HG02571 (cell line): Measurements from ENCODE around the gene WHRN.

Source experiments
- ATAC-seq: cut with Tn5 transposase; IDR thresholded peaks from one replicate; pipeline ENCODE4 v1.9.1; 2021; ENCODE audit warnings: mild to moderate bottlenecking, moderate library complexity; ENCODE audit not compliant: unreplicated experiment

Gene WHRN

GRCh38 chr9:114474425-114474824 is 30.8 kb downstream of the WHRN start:
- ATAC-seq: no peak

DNA sequence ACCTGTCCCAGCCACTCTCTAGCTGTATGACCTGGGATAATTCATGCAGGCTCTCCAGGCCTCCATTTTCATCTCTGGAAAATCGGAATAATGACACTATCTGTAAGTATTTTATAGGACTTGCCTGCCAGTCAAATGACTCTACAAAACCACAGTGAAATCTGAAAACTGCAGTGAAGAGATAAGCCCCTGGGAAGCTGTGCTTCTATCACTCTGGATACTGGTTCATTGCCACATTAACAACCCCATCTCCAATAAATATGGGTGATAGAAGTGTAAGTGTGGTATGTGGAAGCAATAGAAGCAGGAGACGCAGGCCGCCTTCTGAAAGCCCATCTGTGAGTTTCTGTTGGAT is 31.8 kb downstream of the WHRN start:
- no peak for ATAC-seq

DNA sequence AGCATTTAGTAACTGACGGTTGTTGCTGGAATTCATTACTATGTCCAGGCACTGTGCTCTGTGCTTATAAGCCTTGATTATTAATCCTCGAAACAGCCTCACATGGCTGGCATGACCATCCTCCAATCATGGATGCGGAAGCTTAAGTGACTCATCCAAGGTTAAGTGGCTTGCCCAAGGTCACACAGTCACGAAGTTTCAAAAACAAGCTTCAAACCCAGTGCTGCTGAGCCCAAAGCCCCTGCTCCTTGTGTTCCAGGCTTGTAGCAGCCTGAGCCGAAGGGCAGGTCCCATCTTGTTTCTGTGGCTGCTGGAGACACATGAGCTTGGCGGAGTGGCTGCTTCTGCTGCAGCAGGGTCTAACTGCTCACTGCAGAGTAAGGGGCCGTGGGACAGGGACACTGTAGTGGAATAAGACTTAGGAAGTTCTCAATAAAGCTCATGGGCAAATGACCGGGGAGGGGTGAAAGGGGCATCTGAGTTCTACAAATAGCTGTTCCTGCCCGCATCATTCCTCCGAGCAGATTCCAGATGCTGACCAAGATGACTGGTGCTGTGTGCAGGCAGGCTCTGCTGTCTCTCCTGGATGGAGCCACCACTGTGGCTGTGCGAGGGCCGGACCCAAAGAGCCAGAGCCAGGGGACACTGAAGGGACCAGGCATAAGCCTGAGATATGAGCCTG is 32.4 kb downstream of the WHRN start:
- no peak for ATAC-seq

DNA sequence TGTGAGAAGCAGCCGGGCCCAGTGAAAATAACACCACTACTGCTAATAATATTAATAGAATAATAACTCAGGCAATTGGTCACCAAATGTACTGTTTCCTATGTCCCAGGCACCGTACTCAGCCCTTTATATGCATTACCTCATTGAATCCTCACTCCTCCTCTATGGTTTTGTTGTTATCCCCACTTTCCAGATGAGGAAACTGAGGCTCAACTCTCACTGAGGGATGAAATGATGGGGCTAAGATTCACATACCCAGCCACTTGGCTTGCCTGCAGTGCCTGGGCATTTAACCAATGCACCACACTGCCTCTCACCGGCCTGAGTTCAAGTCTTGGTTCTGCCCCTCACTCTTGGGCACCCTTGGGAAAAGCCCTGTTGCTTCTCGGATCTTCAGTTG is 34.1 kb downstream of the WHRN start:
- no peak for ATAC-seq

DNA sequence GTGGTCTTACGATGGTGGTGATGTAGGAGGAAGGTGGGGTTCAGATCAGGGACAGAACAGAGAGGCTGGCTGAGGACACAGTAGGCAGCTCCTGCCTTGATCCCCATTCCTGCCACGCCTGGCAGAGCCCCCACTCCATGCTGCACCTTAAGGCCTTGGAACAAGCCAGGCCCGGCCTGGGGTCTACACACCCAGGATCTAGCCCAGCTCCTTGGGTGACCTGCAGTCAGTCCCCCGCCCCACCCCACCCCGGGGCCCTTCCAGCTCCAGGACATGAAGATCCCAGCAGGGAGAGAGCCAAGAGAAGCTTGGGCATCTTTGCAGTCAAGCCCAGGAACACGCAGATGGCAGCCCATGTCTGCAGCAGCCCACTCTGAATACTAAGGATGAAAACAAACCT is 34.7 kb downstream of the WHRN start:
- no peak for ATAC-seq

DNA sequence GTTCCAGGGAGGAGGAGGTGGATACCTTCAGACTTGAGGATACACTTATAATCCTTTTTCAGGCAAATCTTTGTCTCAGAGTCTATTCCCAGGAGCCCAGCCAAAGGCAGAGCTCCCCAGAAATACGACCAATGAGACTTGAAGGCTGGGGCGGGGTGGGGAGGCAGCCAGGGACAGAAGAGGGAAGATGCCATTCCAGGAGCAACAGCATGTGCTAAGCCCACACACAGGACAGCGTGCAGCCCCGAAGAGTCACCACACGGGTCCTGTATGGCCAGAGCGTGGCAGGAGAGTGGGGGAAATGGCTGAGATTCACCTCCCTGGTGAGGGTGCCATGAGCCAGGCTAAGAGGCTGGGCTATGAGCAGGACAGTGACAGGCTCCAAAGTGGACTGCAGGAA is 35.2 kb downstream of the WHRN start:
- ATAC-seq: no peak

DNA sequence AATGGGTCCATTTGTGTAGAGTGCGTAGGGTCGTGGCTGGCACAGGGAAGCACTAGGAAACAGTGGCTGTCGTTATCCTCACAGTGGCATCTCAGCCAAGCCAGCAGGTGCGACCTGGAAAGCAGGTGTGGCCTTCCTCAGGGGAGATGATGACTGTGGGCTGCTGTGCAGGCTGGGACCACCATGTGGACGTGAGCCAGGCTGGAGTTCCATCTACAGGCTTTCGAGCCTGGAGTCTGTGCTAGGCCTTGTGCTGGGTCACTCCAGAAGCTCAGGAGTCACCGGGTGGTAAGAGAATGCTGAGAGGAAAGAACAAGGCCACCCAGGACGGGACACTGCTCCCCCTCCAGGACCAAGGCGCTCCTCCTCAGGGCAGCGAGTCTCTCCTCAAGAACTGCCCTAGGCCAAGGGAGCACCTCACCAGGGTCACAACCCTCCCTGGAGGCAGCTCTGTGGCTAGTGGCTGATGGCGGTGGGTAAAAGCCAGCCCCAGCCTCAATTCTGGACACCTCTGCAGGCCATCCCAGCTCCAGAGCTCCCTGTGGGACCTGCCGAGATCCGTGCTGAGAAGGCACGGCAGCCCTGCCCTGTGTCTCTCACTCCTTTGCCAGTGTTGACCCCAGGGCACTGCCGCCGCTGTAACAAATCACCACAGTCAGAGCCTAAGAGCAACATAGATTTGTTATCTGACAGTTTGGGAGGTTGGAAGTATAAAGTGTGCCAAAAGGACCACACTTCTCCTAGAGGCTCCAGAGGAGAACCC is 36.0 kb downstream of the WHRN start:
- ATAC-seq: no peak

DNA sequence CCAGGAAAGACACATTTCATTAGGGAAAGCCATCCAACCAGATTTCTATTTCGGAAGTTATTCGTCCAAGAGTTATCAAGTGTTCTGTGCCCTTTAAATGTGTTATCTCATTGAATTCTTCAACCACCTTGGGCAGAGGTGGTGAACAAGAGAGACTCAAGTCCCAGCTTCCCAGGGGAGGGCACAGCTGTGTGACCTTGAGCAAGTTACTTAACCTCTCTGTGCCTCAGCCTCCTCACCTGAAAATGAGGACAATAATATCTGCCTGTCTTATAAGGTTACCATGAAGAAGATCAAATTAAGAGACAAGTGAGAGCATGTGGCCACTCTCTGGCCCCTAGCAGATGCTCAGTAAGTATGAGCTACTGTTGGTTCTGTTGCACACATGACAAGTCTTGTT is 37.4 kb downstream of the WHRN start:
- ATAC-seq: no peak

DNA sequence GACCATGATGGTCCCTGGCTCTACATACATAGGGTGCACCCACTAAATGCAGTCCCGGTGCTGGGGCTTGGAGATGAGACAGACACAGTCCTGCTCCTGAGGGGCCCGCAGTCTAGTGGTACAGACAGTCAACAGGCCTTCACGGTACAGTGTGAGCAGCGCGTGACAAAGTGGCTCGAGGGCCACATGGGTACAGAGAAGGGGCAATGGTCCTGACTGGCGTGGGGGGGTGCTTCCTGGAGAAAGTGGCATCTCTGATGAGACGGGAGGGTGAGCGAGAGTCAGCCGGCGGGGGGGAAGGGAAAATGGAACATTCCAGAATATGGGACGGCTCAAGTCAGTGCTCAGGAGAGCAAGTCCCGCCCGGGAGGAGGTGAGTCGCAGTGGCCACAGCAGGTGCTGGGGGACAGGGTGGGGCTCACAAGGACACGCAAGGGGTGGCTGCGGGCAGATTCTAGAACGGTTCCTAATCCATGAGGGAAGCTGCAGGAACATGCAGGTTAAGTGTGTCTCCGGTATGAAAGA is 38.0 kb downstream of the WHRN start:
- ATAC-seq: no peak

DNA sequence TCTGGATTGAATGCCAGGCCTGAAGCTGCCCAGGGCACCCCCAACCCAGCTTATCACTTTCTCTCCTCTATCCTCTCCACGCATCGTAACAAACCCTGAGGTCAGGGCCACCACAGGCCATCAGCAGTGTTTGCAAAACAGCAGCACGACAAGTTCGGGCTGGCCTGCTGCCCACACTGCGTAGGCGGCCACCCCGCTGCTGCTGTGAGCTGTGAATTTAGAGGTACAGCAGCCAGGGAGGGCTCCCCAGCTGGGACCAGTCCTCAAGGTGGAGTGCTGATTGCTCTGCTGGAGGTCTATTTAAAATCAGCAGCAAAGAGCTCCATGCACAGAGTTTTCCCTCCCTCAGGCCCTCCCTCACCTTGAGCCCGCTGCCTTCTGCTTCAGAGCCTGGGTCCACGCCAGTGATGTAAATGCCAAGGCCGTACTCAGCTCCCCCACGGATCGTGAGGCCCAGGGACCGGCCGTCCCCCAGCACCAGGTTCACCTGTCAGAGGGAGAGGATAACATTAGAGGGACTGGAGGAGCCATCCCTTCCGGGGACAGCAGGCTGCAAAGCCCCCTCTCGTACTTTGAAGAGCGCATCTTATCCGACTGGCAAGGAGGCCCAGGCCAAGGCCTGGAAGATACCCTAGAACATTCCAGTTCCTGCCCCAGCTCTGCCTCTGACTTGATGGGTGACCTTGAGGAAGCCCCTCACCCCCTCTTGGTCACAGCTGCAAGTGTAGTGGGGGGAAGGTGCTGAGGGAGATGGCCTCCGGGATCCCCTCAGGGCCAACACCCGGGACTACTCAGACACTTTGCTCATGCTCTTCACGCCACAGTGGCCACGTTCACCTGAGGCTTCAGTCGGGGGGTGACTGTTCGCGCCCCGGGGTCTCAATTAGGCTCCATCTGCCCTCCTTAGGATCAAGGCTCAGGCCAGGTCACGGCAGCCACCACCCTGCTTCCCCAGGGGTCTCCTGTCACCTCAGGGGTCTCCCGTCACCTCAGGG is 39.1 kb downstream of the WHRN start:
- no peak for ATAC-seq

DNA sequence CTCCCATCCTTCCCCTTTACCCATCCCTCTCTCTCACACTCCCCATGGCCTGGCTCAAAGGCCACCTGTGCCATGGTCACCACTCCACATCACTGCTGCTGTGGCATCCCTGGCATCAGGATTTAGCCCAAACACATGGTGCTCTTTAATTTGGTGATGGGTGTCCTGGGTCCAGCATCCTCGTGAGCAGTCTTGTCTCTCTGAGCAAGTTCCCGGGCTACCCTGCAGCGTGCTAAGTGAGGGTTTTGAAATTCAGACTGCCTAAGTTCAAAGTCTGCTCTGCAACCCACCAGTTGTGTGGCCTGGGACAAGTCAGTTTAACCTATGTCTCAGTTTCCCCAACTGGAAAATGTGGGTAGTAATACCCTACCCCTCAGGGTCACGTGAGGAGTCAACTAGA is 39.9 kb downstream of the WHRN start:
- no peak for ATAC-seq

- no peak for ATAC-seq
Observed at GRCh38 chr9:114464281-114465051, 40.8 kb downstream of the WHRN start.

GRCh38 chr9:114462791-114463190 is 42.5 kb downstream of the WHRN start:
- no peak for ATAC-seq

GRCh38 chr9:114461468-114461867 is 43.8 kb downstream of the WHRN start:
- ATAC-seq: no peak

DNA sequence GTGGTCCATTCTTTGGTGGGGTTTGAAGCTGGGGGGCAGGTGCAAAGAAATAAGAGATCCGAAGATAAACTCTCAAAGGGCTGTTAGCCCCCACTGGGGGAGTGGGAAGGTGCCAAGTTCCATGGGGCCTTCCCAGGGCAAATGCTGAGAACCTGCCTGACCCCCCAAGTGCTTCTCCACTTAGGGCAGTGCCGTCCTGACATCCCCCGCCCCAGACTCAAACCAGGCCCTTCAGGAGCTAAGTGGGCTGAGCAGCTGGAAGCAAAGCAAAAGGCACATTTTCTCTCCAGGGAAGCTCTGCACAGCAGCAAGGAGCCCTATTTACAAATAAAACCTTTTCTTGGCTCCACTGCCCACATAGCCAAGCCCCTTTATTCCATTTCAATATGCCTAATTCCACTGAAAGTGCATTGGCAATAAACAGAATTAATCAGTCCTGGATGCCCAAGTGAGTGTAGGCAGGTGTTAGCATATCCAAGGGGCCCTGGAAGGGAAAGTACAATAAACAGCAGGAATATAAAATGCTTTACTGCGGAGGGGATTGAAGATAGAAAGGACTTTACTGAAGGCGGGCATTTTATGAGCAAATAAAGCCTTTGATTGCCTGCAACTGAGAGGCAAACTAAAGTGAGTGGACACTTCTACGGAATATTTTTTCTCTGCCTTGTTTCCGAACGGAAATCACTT is 44.6 kb downstream of the WHRN start:
- no peak for ATAC-seq

- no peak for ATAC-seq
Observed at GRCh38 chr9:114459464-114459863, 45.8 kb downstream of the WHRN start.

- ATAC-seq: no peak
Observed at GRCh38 chr9:114456929-114457328, 48.3 kb downstream of the WHRN start.

DNA sequence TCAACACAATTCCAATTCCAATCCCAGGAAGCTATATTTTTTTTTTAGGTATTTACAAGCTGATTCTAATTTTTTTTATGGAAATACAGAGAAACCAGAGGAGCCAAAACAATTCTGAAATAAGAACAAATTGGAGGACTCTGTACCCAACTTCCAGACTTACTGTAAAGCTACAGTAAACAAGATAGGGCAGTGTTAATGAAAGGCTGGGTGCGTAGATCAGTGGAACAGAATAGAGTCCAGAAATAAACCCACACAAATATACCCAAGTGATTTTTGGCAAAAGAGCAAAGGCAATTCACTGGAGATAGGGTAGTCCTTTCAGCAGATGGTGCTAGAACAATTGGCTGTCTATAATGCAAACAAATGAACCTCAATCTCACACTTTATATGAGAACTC is 50.6 kb downstream of the WHRN start:
- no peak for ATAC-seq

- no peak for ATAC-seq
Observed at GRCh38 chr9:114452219-114453165, 52.8 kb downstream of the WHRN start.
